H1 (cell line): Measurements from ENCODE around the gene ABCA6.

ENCODE experiments used
- CBX5 ChIP-seq: fragments of 300-800, 300-1000 bp; sonication (generic); IDR thresholded peaks from 2 replicates; pipeline ENCODE4 v1.7.1; 2016; ENCODE audit warnings: antibody characterized with exemption, low read length, low read depth
- CEBPB ChIP-seq: IDR thresholded peaks from 2 replicates; pipeline ENCODE4 v1.6.1; 2012; ENCODE audit warnings: low read depth, low read length
- CHD2 ChIP-seq: IDR thresholded peaks from 2 replicates; pipeline ENCODE4 v1.6.1; 2012; ENCODE audit warnings: low read length, improper control_type of control experiment
- CTCF ChIP-seq, 3 experiments: IDR thresholded peaks; 1 replicate in 2 of 3; 2 replicates in 1 of 3; pipeline versions ENCODE4 v1.5.1 to v1.6.1; 2011; ENCODE audit warnings: low read length in 3 of 3, mild to moderate bottlenecking in 3 of 3, inconsistent platforms in 2 of 3, low read depth in 1 of 3, moderate library complexity in 1 of 3; ENCODE audit not compliant: insufficient read depth in 1 of 3; ENCODE audit errors: control extremely low read depth in 1 of 3
- EP300 ChIP-seq, 2 experiments: IDR thresholded peaks; 1 replicate in 1 of 2; 2 replicates in 1 of 2; pipeline ENCODE4 v1.6.1; 2011 to 2012; ENCODE audit warnings: low read depth in 2 of 2, low read length in 2 of 2, mild to moderate bottlenecking in 2 of 2, borderline replicate concordance in 1 of 2, inconsistent platforms in 1 of 2, moderate library complexity in 1 of 2
- HDAC6 ChIP-seq: IDR thresholded peaks from one replicate; pipeline ENCODE4 v1.7.1; 2012; ENCODE audit warnings: low read depth, mild to moderate bottlenecking, inconsistent platforms, low read length, moderate library complexity
- JUND ChIP-seq: IDR thresholded peaks from 2 replicates; pipeline ENCODE4 v1.6.1; 2011; ENCODE audit warnings: mild to moderate bottlenecking, improper control_type of control experiment, low read length
- NRF1 ChIP-seq: IDR thresholded peaks from 2 replicates; pipeline ENCODE4 v1.6.1; 2011; ENCODE audit warnings: mild to moderate bottlenecking, low read depth, low read length, improper control_type of control experiment
- POLR2A ChIP-seq, 2 experiments: IDR thresholded peaks; 1 replicate in 1 of 2; 2 replicates in 1 of 2; pipeline ENCODE4 v1.6.1; 2011; ENCODE audit warnings: low read depth in 2 of 2, low read length in 2 of 2, mild to moderate bottlenecking in 2 of 2; ENCODE audit errors: control extremely low read depth in 1 of 2
- RAD21 ChIP-seq, 2 experiments: IDR thresholded peaks in 1 of 2; conservative IDR thresholded peaks in 1 of 2; 2 replicates each; pipeline ENCODE4 v1.6.1; 2011; ENCODE audit warnings: low read depth in 2 of 2, low read length in 2 of 2, improper control_type of control experiment in 1 of 2, inconsistent platforms in 1 of 2, mild to moderate bottlenecking in 1 of 2, moderate library complexity in 1 of 2
- SIN3A ChIP-seq, 2 experiments: IDR thresholded peaks in 1 of 2; conservative IDR thresholded peaks in 1 of 2; 2 replicates each; pipeline ENCODE4 v1.6.1; 2011 to 2012; ENCODE audit warnings: low read length in 2 of 2, improper control_type of control experiment in 1 of 2, low read depth in 1 of 2, mild to moderate bottlenecking in 1 of 2
- YY1 ChIP-seq: IDR thresholded peaks from 2 replicates; pipeline ENCODE4 v1.6.1; 2011; ENCODE audit warnings: low read depth, mild to moderate bottlenecking, low read length

- TF ChIP-seq CTCF (IDR thresholded peaks at IDR 0.05; ENCODE audit: control extremely low read depth in 1 of 3, insufficient read depth in 1 of 3, low read depth in 1 of 3, low read length in 3 of 3) (no peak), CEBPB (no peak), JUND (no peak), POLR2A (IDR thresholded peaks at IDR 0.05; ENCODE audit: control extremely low read depth in 1 of 2, low read depth in 2 of 2, low read length in 2 of 2) (no peak), CHD2 (no peak), HDAC6 (no peak), RAD21 (IDR thresholded peaks at IDR 0.05 in 1 of 2, conservative IDR thresholded peaks at IDR 0.05 in 1 of 2; ENCODE audit: low read depth in 2 of 2, low read length in 2 of 2) (no peak), EP300 (IDR thresholded peaks at IDR 0.05; ENCODE audit: borderline replicate concordance in 1 of 2, low read depth in 2 of 2, low read length in 2 of 2) (no peak), NRF1 (no peak), SIN3A (conservative IDR thresholded peaks at IDR 0.05 in 1 of 2, IDR thresholded peaks at IDR 0.05 in 1 of 2; ENCODE audit: low read depth in 1 of 2, low read length in 2 of 2) (no peak), YY1 (no peak), CBX5 (no peak)
Measured at GRCh38 chr17:69143683-69144231, 2.1 kb upstream of the ABCA6 start.
